Measurements from ENCODE around the gene FGD5.

The FGD5 gene

DNA sequence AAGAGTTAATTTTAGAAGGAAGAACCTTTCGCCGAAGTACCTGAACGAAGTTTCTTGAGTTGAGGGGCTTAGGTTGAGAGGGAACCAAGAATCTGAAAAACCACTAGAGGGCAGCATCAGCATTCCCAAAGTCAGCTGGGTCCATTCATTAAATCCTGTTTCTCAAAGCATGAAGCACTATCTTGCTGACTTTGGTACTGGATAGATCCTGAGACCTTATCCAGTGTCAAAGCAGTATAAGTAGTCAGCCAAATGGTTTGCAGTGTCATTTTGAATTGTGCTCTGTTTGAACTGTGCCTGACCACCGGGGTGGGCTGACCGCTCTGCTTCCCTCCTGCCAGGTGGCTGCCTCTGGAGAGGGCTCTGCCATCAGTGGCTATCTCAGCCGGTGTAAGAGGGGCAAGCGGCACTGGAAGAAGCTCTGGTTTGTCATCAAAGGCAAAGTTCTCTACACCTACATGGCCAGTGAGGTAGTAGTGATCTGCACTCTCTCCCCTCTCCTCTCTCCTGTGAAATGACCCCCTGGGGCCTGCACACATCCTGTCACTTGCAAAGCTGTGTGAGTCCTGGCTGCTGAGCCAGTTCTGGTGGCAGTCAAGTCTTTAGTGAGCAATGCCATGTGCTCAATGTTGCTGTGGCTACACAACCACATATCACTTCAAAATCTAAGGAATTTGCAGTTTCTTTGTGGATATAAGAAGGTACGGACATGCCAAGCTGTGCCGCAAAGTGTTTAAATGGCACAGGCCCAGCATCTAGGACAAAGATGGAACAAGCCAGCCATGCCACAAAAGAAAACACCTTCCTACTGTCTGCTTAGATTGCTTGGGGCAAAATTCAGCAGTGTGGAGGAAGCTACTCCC is 107.2 kb downstream of the FGD5 start:
- TF ChIP-seq POLR2AphosphoS5 (IDR thresholded peaks at IDR 0.05; ENCODE audit: low read depth, low read length) = no peak
- no peak for TF ChIP-seq SIN3A (IDR thresholded peaks at IDR 0.05; ENCODE audit: borderline replicate concordance, insufficient read depth, low read length)
- no peak for TF ChIP-seq FOXP2 (optimal IDR thresholded peaks at IDR 0.05; ENCODE audit: borderline replicate concordance, extremely low read depth, extremely low read length, insufficient read depth)
- no peak for TF ChIP-seq TAF1 (IDR thresholded peaks at IDR 0.05; ENCODE audit: borderline replicate concordance, insufficient read depth, low read length)
- TF ChIP-seq, protein P1, sequence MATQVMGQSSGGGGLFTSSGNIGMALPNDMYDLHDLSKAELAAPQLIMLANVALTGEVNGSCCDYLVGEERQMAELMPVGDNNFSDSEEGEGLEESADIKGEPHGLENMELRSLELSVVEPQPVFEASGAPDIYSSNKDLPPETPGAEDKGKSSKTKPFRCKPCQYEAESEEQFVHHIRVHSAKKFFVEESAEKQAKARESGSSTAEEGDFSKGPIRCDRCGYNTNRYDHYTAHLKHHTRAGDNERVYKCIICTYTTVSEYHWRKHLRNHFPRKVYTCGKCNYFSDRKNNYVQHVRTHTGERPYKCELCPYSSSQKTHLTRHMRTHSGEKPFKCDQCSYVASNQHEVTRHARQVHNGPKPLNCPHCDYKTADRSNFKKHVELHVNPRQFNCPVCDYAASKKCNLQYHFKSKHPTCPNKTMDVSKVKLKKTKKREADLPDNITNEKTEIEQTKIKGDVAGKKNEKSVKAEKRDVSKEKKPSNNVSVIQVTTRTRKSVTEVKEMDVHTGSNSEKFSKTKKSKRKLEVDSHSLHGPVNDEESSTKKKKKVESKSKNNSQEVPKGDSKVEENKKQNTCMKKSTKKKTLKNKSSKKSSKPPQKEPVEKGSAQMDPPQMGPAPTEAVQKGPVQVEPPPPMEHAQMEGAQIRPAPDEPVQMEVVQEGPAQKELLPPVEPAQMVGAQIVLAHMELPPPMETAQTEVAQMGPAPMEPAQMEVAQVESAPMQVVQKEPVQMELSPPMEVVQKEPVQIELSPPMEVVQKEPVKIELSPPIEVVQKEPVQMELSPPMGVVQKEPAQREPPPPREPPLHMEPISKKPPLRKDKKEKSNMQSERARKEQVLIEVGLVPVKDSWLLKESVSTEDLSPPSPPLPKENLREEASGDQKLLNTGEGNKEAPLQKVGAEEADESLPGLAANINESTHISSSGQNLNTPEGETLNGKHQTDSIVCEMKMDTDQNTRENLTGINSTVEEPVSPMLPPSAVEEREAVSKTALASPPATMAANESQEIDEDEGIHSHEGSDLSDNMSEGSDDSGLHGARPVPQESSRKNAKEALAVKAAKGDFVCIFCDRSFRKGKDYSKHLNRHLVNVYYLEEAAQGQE (IDR thresholded peaks at IDR 0.05; ENCODE audit: insufficient read depth in 1 of 2, low read depth in 2 of 2, low read length in 2 of 2) = no peak

DNA sequence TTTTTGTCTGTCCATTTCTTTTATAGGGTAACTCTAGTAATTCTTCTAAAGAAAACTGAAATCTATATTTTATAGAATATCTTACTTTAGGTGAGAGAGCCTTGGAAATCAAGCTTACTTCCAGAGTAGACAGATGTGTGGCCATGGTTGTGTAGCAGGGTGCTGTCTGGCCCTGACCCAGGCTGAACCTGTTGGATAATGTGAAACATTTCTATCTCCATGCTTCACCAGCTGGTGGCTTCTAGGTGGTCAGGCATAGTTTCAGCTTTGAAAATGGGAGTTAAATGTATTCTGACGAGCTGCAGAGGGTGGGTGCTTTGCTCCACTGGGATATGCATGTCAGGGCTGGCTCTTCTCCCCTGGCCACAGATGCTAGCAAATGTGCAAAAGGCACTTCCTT is 107.8 kb downstream of the FGD5 start:
- no peak for TF ChIP-seq TAF1 (IDR thresholded peaks at IDR 0.05; ENCODE audit: borderline replicate concordance, insufficient read depth, low read length)
- TF ChIP-seq FOXP2 (optimal IDR thresholded peaks at IDR 0.05; ENCODE audit: borderline replicate concordance, extremely low read depth, extremely low read length, insufficient read depth) = no peak
- TF ChIP-seq POLR2AphosphoS5 (IDR thresholded peaks at IDR 0.05; ENCODE audit: low read depth, low read length) = no peak
- TF ChIP-seq SIN3A (IDR thresholded peaks at IDR 0.05; ENCODE audit: borderline replicate concordance, insufficient read depth, low read length) = no peak
- TF ChIP-seq, protein P1 (IDR thresholded peaks at IDR 0.05; ENCODE audit: insufficient read depth in 1 of 2, low read depth in 2 of 2, low read length in 2 of 2) = no peak

DNA sequence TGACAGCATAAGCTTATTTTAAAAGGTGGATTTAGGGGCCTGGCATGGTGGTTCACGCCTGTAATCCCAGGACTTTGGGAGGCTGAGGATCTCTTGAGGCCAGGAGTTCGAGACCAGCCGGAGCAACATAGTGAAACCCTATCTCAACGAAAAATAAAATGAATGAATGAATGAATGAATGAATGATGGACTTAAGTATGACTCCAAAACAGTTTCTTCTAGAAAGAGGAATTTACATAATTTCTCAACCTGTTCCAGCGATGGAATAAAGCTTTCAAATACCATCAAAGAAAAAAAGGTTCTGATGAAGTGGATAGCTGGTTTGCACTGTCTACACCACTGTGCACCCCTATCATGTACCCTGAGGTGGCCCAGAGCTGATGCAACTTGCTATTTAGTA is 108.5 kb downstream of the FGD5 start:
- TF ChIP-seq SIN3A (IDR thresholded peaks at IDR 0.05; ENCODE audit: borderline replicate concordance, insufficient read depth, low read length) (no peak), TAF1 (IDR thresholded peaks at IDR 0.05; ENCODE audit: borderline replicate concordance, insufficient read depth, low read length) (no peak), FOXP2 (optimal IDR thresholded peaks at IDR 0.05; ENCODE audit: borderline replicate concordance, extremely low read depth, extremely low read length, insufficient read depth) (no peak), POLR2AphosphoS5 (IDR thresholded peaks at IDR 0.05; ENCODE audit: low read depth, low read length) (no peak)
- TF ChIP-seq, protein P1 (IDR thresholded peaks at IDR 0.05; ENCODE audit: insufficient read depth in 1 of 2, low read depth in 2 of 2, low read length in 2 of 2) = no peak

DNA sequence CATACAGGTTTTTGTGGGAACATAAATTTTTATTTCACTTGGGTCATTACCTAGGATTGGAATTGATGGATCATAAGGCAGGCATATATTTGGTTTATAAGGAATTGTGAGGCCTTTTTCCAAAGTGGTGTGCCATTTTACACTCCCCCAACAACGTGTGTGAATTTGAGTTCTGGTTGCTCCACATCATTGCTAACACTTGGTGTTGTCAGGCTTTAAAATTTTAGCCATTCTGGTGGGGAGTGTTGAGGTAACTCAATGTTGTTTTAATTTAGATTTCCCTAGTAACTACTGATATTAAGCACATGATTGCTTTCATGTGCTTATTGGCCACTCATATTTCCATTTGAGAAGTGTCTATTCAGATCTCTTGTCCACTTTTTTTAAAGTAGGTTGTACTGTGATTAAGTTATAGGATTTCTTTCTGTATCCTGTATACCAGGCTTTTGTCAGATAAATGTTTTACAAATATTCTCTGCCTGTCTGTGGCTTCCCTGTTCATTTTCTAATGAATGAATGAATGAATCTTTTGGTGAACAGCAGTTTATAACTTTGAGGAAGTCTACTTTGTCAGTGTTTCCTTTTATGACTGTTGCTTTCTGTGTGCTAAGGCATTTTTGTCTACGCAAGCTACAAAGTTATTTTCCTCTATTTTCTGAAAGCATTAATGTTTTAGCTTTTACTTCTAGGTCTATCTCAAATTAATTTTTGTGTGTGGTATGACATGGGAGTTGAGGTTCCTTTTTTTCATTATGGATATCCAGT is 110.7 kb downstream of the FGD5 start:
- TF ChIP-seq, protein P1 (IDR thresholded peaks at IDR 0.05; ENCODE audit: insufficient read depth in 1 of 2, low read depth in 2 of 2, low read length in 2 of 2) = no peak
- TF ChIP-seq TAF1 (IDR thresholded peaks at IDR 0.05; ENCODE audit: borderline replicate concordance, insufficient read depth, low read length) = no peak

Data from PFSK-1 (cell line).